ENCODE results near the gene LMF1. TPM values are rescaled to one million over a fixed set of nuclear protein-coding genes. Genes with fewer than 3 reads are reported as not detected.
A peak's percentile ranks its signal among the peaks of the same experiment; 100 is the strongest.

The LMF1 gene
- total RNA-seq, 6 donors from 2014 or later = 20.3 to 147 (median 28.2) TPM

- 40 to 55% methylated on average over 3 to 23 of the region's 28 CpGs for WGBS, 2 donors
These were observed 6.4 kb upstream of the LMF1 start for GRCh38 chr16:977081-977701.

DNA sequence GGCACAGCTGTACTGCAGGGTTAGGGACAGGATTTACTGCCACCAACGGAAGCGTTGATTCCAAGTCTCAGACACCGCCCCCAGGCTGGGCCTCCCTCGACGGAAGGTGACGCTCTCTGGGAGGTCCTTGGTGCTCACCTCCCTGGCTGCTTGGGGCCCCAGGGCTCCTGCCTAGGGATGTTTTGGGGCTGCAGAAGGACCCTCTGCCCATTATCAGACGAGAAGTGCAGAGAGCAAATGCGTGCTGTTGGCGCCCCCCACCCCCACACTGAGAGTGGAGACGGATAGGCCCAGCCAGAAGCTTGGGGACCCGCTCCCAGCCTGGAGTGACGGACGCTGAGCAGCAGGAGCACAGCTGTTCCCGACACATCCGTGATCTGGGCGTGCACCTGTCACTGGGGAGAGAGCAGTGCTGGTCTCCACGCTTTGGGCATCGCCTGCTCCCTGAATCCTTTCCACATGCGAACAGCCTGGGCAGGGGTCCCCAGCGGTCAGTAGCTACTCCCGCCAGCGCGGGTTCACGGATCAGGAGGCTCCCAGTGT is 5.7 kb upstream of the LMF1 start:
- Histone ChIP-seq H3K4me3 (no peak overlapping the region), H3K36me3 (no peaks in the 10 kb centered on the region), H3K4me1 (peaks cover 10 to 17% (median 12%) of the 10 kb centered on the region in 4 donors), H3K9me3 (no peaks in the 10 kb centered on the region), H3K27me3 (peaks cover 0 to 19% (median 8%) of the 10 kb centered on the region in 4 donors), H3K27ac (no peak overlapping the region)
- DNase-seq (peak in 1 of 2 donors; percentile 62), ATAC-seq (ENCODE audit: low FRiP score in 2 of 2) (no peak)
- WGBS, 2 donors = 71 to 88% methylated on average over 7 to 24 of the region's 24 CpGs
- TF ChIP-seq EP300 (IDR thresholded peaks at IDR 0.05) (no peak), POLR2AphosphoS5 (IDR thresholded peaks at IDR 0.05) (no peak), POLR2A (IDR thresholded peaks at IDR 0.05) (no peak), CTCF (IDR thresholded peaks at IDR 0.05) (no peak)

More at GRCh38 chr16:977081-977701, 6.4 kb upstream of the LMF1 start:
- Histone ChIP-seq H3K27me3 (peaks cover 0 to 26% (median 13%) of the 10 kb centered on the region in 4 donors), H3K27ac (no peak overlapping the region), H3K36me3 (no peaks in the 10 kb centered on the region), H3K4me3 (no peak overlapping the region), H3K9me3 (no peaks in the 10 kb centered on the region), H3K4me1 (peaks cover 15 to 24% (median 17%) of the 10 kb centered on the region in 4 donors)
- DNase-seq (peak in 1 of 2 donors; percentile 82), ATAC-seq (ENCODE audit: low FRiP score in 2 of 2) (no peak)
- TF ChIP-seq POLR2AphosphoS5 (IDR thresholded peaks at IDR 0.05) (no peak), POLR2A (IDR thresholded peaks at IDR 0.05) (no peak), CTCF (IDR thresholded peaks at IDR 0.05) (no peak), EP300 (IDR thresholded peaks at IDR 0.05) (no peak)

- ATAC-seq (ENCODE audit: low FRiP score in 2 of 2) (no peak), DNase-seq (no peak)
- Histone ChIP-seq H3K36me3 (no peaks in the 10 kb centered on the region), H3K4me3 (no peak overlapping the region), H3K27me3 (peaks cover 0 to 12% (median 3%) of the 10 kb centered on the region in 4 donors), H3K9me3 (no peaks in the 10 kb centered on the region), H3K4me1 (peaks cover 3 to 12% (median 10%) of the 10 kb centered on the region in 4 donors), H3K27ac (no peak overlapping the region)
- 95 to 96% methylated on average over 9 to 12 of the region's 12 CpGs for WGBS, 2 donors
- TF ChIP-seq POLR2A (IDR thresholded peaks at IDR 0.05) (no peak), EP300 (IDR thresholded peaks at IDR 0.05) (no peak), POLR2AphosphoS5 (IDR thresholded peaks at IDR 0.05) (no peak), CTCF (IDR thresholded peaks at IDR 0.05) (no peak)
These were observed 4.5 kb upstream of the LMF1 start for GRCh38 chr16:975291-975690.

DNA sequence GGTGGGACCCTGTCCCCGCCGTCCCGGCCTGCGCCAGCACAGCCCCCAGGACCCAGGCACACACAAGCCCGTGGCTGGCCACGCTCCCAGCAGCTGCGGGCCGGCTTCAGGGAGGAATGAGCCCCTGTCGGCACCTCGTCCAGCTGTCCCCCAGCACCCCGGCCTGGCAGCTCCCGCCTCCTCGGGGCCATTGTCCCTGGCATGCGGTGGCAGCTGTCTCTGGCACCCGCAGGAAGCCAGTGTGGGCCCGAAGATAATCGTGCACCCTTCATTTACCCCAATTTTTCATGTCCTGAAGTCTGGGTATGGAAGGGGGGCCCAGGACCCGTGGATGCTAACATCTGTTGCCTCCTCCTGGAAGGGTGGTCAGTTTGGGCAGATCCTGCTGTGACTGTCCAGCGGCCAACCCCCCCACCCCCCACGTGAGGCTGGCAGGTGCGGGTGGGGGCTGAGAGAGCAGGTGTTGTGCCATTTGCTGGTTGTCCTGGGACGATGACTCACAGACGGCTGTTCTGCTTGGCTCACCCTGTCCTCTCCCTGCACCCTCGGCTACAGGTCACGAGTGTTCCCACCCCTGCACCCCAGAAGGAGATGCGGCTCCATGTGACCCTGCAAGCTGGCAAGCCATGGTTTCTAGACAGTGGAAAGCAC is 4.0 kb upstream of the LMF1 start:
- no peak overlapping the region for H3K4me3 ChIP-seq
- DNase-seq = peak in 1 of 2 donors; percentile 83
- no peak overlapping the region for H3K27ac ChIP-seq

More for the DNA sequence above, 4.0 kb upstream of the LMF1 start:
- Histone ChIP-seq H3K36me3 (no peaks in the 10 kb centered on the region), H3K27me3 (peaks cover 0 to 6% (median under 1%) of the 10 kb centered on the region in 4 donors), H3K4me1 (peaks cover 5 to 12% (median 9%) of the 10 kb centered on the region in 4 donors), H3K9me3 (no peaks in the 10 kb centered on the region)
- WGBS, 2 donors = 64 to 74% methylated on average over 10 to 18 of the region's 26 CpGs
- ATAC-seq (ENCODE audit: low FRiP score in 2 of 2) = no peak
- TF ChIP-seq EP300 (IDR thresholded peaks at IDR 0.05) = no peak
- TF ChIP-seq CTCF (IDR thresholded peaks at IDR 0.05) = no peak
- no peak for TF ChIP-seq POLR2AphosphoS5 (IDR thresholded peaks at IDR 0.05)
- TF ChIP-seq POLR2A (IDR thresholded peaks at IDR 0.05) = no peak

All from upper lobe of left lung (tissue), 6 donors.